SU-DHL-6 (cell line): ENCODE data around the gene GFI1B.

Source experiments
- EZH2phosphoT487 ChIP-seq: fragments of 200-600 bp; sonication (generic), shearing (Covaris generic); conservative IDR thresholded peaks from 2 replicates; pipeline ENCODE4 v1.6.1; 2018; ENCODE audit warnings: mild to moderate bottlenecking, antibody characterized with exemption, low read length, moderate library complexity, mixed read lengths
- TF ChIP-seq, protein P1 (sequence below): fragments of 200-600 bp; sonication (generic); IDR thresholded peaks from one replicate; pipeline ENCODE4 v1.5.1; 2017; ENCODE audit warnings: antibody characterized with exemption, mild to moderate bottlenecking, low read length, moderate library complexity; ENCODE audit not compliant: insufficient read depth, poor library complexity, severe bottlenecking

- no peak for TF ChIP-seq EZH2phosphoT487
- TF ChIP-seq, protein P1, sequence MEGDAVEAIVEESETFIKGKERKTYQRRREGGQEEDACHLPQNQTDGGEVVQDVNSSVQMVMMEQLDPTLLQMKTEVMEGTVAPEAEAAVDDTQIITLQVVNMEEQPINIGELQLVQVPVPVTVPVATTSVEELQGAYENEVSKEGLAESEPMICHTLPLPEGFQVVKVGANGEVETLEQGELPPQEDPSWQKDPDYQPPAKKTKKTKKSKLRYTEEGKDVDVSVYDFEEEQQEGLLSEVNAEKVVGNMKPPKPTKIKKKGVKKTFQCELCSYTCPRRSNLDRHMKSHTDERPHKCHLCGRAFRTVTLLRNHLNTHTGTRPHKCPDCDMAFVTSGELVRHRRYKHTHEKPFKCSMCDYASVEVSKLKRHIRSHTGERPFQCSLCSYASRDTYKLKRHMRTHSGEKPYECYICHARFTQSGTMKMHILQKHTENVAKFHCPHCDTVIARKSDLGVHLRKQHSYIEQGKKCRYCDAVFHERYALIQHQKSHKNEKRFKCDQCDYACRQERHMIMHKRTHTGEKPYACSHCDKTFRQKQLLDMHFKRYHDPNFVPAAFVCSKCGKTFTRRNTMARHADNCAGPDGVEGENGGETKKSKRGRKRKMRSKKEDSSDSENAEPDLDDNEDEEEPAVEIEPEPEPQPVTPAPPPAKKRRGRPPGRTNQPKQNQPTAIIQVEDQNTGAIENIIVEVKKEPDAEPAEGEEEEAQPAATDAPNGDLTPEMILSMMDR = no peak
Observed at GRCh38 chr9:132995879-132996278, 17.4 kb downstream of the GFI1B start.
